Rectal smooth muscle tissue (tissue), 1 donor: ENCODE measurements around the gene MAP3K4.
"Not testable (repeated sequence)": the region's sequence is repeated elsewhere in the genome, so short reads cannot be mapped to it uniquely, and the experiment has no call there.

Experiments used
- H3K27ac ChIP-seq: one replicate; pipeline ENCODE4 v1.7.0; 2013; ENCODE audit warnings: low read depth, low read length, inconsistent platforms
- H3K27me3 ChIP-seq: one replicate; pipeline ENCODE4 v1.7.0; 2013; ENCODE audit warnings: low read length; ENCODE audit not compliant: control insufficient read depth, insufficient read depth
- H3K36me3 ChIP-seq: one replicate; pipeline ENCODE4 v1.7.0; 2013; ENCODE audit warnings: low read length; ENCODE audit not compliant: control insufficient read depth, insufficient read depth
- H3K4me1 ChIP-seq: one replicate; pipeline ENCODE4 v1.7.0; 2013; ENCODE audit warnings: low read length; ENCODE audit not compliant: control insufficient read depth, insufficient read depth
- H3K4me3 ChIP-seq: one replicate; pipeline ENCODE4 v1.7.0; 2013; ENCODE audit warnings: low read length
- H3K9ac ChIP-seq: one replicate; pipeline ENCODE4 v1.7.0; 2013; ENCODE audit warnings: low read length

The MAP3K4 gene

GRCh38 chr6:160959726-160960435 lies 31.7 kb upstream of the MAP3K4 start:
- H3K4me1 ChIP-seq, result no peaks in the 10 kb centered on the region
- H3K9ac ChIP-seq, result no peak overlapping the region
- H3K27me3 ChIP-seq, result no peaks in the 10 kb centered on the region
- H3K36me3 ChIP-seq, result no peaks in the 10 kb centered on the region
- no peak overlapping the region for H3K4me3 ChIP-seq
- no peak overlapping the region for H3K27ac ChIP-seq

DNA sequence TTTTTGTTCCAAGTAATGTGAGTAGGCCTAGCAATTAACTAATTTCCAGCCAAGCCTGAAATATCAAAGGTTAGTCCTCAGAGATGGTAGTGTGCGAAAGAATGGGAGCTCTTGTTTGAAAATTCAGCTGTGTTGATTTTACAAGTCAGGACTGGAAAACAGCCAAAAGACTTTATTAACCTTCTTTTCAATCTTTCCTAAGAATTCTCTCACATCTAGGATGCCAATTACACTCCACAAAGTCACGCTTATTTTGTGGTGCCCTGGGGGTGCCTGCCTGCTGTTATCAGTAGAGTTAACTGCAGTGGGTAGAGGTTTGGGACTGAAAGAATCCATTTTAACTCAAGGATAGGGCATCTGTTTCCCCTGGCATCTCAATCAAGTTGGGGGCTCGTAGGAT lies 30.7 kb upstream of the MAP3K4 start:
- Histone ChIP-seq H3K4me3 (no peak overlapping the region), H3K4me1 (no peaks in the 10 kb centered on the region), H3K27me3 (no peaks in the 10 kb centered on the region), H3K36me3 (no peaks in the 10 kb centered on the region), H3K9ac (no peak overlapping the region), H3K27ac (no peak overlapping the region)

GRCh38 chr6:160962835-160963623 lies 28.5 kb upstream of the MAP3K4 start:
- Histone ChIP-seq H3K4me3 (no peak overlapping the region), H3K9ac (no peak overlapping the region), H3K36me3 (no peaks in the 10 kb centered on the region), H3K27me3 (no peaks in the 10 kb centered on the region), H3K4me1 (no peaks in the 10 kb centered on the region), H3K27ac (no peak overlapping the region)

DNA sequence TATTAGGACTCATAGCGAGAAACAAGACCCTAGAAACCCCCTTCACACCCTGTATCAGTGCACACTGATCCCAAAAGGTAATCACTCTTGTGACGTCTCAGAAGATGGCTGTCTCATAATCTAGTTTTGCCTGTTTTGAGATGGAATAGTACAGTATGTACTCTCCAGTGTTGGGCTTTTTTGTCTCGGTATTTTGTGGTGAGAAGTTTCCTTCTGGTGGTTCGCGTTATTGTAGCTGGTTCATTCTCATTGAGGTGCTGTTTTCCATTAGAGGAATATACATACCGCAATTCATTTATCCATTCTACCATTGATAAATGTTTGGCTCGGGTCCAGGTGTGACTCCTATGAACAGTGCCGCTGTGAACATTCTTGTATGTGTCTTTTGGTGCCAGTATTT lies 27.9 kb upstream of the MAP3K4 start:
- no peaks in the 10 kb centered on the region for H3K36me3 ChIP-seq
- no peak overlapping the region for H3K27ac ChIP-seq

GRCh38 chr6:160965893-160966292 lies 25.7 kb upstream of the MAP3K4 start:
- H3K36me3 ChIP-seq, result no peaks in the 10 kb centered on the region
- H3K27me3 ChIP-seq, result no peaks in the 10 kb centered on the region
- no peak overlapping the region for H3K9ac ChIP-seq
- no peak overlapping the region for H3K27ac ChIP-seq
- H3K4me3 ChIP-seq, result no peak overlapping the region
- H3K4me1 ChIP-seq, result no peaks in the 10 kb centered on the region

More for the DNA sequence above, 27.9 kb upstream of the MAP3K4 start:
- H3K4me3 ChIP-seq, result no peak overlapping the region
- no peaks in the 10 kb centered on the region for H3K27me3 ChIP-seq
- no peak overlapping the region for H3K9ac ChIP-seq
- H3K4me1 ChIP-seq, result no peaks in the 10 kb centered on the region

- H3K9ac ChIP-seq, result no peak overlapping the region
- no peak overlapping the region for H3K27ac ChIP-seq
- H3K36me3 ChIP-seq, result no peaks in the 10 kb centered on the region
- no peaks in the 10 kb centered on the region for H3K4me1 ChIP-seq
- no peak overlapping the region for H3K4me3 ChIP-seq
- no peaks in the 10 kb centered on the region for H3K27me3 ChIP-seq
Measured at GRCh38 chr6:160966493-160967229, 24.9 kb upstream of the MAP3K4 start.

DNA sequence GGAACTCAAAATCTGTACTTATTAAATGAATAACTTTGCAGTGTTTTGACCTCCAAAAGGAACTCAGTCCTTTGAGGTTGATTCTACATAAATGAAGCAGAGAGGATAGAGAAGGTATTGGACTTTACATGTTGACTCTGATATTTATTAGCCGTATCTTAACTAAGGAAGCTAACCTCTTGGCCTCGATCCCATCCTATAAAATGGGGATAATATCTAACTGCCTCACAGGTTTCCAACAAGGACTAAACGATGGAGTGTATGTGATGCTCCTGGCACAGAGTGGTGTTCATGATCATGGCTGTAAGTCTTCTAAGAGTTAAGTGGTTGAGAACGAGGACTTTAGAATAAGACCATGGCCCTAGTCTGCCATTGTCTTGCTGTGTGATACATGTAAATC lies 24.2 kb upstream of the MAP3K4 start:
- Histone ChIP-seq H3K27ac (no peak overlapping the region), H3K4me3 (no peak overlapping the region), H3K27me3 (no peaks in the 10 kb centered on the region), H3K9ac (no peak overlapping the region), H3K36me3 (no peaks in the 10 kb centered on the region), H3K4me1 (no peaks in the 10 kb centered on the region)

GRCh38 chr6:160967833-160968232 lies 23.7 kb upstream of the MAP3K4 start:
- Histone ChIP-seq H3K36me3 (no peaks in the 10 kb centered on the region), H3K4me3 (no peak overlapping the region), H3K27me3 (no peaks in the 10 kb centered on the region), H3K9ac (no peak overlapping the region), H3K27ac (no peak overlapping the region), H3K4me1 (no peaks in the 10 kb centered on the region)

DNA sequence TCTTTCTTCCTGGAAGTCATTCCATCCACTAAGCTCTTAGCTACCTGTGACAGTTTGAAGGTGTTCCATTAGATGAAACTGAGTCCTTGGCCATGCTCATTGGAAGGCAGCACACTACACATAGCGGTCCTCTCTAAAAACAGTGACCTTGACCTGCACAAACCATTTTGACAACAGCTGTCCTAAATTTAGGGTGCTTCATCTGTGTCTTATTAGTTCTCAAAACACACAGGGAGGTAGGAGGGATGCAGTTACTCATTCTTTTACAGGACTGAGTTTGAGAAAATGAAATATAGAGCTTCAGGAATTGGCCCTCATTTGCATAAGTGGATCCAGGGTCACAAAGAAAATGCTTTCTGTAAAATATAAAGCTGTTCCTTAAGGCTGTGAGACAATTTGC lies 20.4 kb upstream of the MAP3K4 start:
- no peaks in the 10 kb centered on the region for H3K27me3 ChIP-seq
- no peak overlapping the region for H3K27ac ChIP-seq
- peaks cover 16% of the 10 kb centered on the region for H3K4me1 ChIP-seq
- H3K9ac ChIP-seq, result no peak overlapping the region
- no peak overlapping the region for H3K4me3 ChIP-seq
- H3K36me3 ChIP-seq, result no peaks in the 10 kb centered on the region

DNA sequence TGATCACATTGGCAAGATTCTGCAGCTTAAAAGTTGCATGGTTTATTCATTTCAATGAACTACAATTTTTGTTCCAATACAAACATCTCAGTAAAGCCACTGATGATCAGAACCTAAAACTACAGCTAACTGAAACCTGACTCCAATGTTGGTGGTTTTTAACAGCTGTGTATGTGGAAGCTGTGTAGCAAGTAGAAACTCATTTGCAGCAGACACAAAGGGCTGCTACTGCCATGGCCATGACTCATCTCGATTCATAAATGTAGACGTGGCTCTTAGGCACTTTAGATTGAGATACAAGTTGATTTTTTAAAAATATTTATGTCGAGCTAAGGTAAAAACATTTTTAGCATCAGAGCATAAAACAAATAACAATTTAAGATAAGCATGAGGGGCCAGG lies 19.5 kb upstream of the MAP3K4 start:
- no peak overlapping the region for H3K9ac ChIP-seq
- no peak overlapping the region for H3K27ac ChIP-seq
- H3K36me3 ChIP-seq, result no peaks in the 10 kb centered on the region
- H3K27me3 ChIP-seq, result no peaks in the 10 kb centered on the region
- H3K4me3 ChIP-seq, result no peak overlapping the region
- peaks cover 16% of the 10 kb centered on the region for H3K4me1 ChIP-seq

GRCh38 chr6:160972594-160972993 lies 19.0 kb upstream of the MAP3K4 start:
- H3K4me1 ChIP-seq, result peaks cover 16% of the 10 kb centered on the region
- not testable (repeated sequence) for H3K9ac ChIP-seq, H3K27me3 ChIP-seq, H3K27ac ChIP-seq, H3K36me3 ChIP-seq, H3K4me3 ChIP-seq

- H3K27ac ChIP-seq, result peak overlapping the region; percentile 57
- peaks cover 16% of the 10 kb centered on the region for H3K4me1 ChIP-seq
- no peaks in the 10 kb centered on the region for H3K36me3 ChIP-seq
- H3K4me3 ChIP-seq, result no peak overlapping the region
- no peak overlapping the region for H3K9ac ChIP-seq
- no peaks in the 10 kb centered on the region for H3K27me3 ChIP-seq
Measured at GRCh38 chr6:160973311-160974250, 18.0 kb upstream of the MAP3K4 start.
